ENCODE measurements around the gene GPR37L1. TPM values are rescaled to one million over a fixed set of nuclear protein-coding genes. Genes with fewer than 3 reads are reported as not detected.
"Not testable (repeated sequence)": the region's sequence is repeated elsewhere in the genome, so short reads cannot be mapped to it uniquely, and the experiment has no call there.

GPR37L1 gene
- total and polyA plus RNA-seq, 2 of the 8 experiments (the other 6 are each of a cell fraction or from before 2014, with no cell fraction given) = 0.13 to 0.23 TPM

GRCh38 chr1:202165942-202166843 is 43.5 kb downstream of the GPR37L1 start (continued):
- TF ChIP-seq CTBP2 (IDR thresholded peaks at IDR 0.05; ENCODE audit: borderline replicate concordance, insufficient read depth, insufficient read length, low read length) (no peak), KDM1A (IDR thresholded peaks at IDR 0.05; ENCODE audit: borderline replicate concordance, low read length) (no peak), SAP30 (IDR thresholded peaks at IDR 0.05; ENCODE audit: insufficient read depth, insufficient replicate concordance, low read length) (no peak)

GRCh38 chr1:202167054-202167453 is 44.3 kb downstream of the GPR37L1 start:
- not testable (repeated sequence) for H4K8ac ChIP-seq (ENCODE audit: extremely low read depth, insufficient read depth, low read length); H2BK120ac ChIP-seq (replicated peaks; ENCODE audit: low read depth, low read length); H3K18ac ChIP-seq (ENCODE audit: extremely low read depth, low read length); H4K5ac ChIP-seq (ENCODE audit: insufficient read length, low read depth, low read length); H2BK15ac ChIP-seq (ENCODE audit: low read length); H3K36me3 ChIP-seq (ENCODE audit: control insufficient read depth in 2 of 4, insufficient read depth in 4 of 4, low read length in 3 of 4); DNase-seq (ENCODE audit: low read depth in 1 of 2, low spot score in 2 of 2); H4K20me1 ChIP-seq (replicated peaks in 1 of 2; ENCODE audit: control insufficient read depth in 1 of 2, insufficient read depth in 2 of 2, low read length in 2 of 2); H3K4me2 ChIP-seq (ENCODE audit: insufficient read depth in 1 of 2, low read depth in 2 of 2, low read length in 2 of 2); H3K79me2 ChIP-seq (ENCODE audit: control insufficient read depth in 1 of 2, insufficient read depth in 2 of 2, low read length in 2 of 2); H3K4me3 ChIP-seq (ENCODE audit: extremely low read depth in 1 of 4, insufficient read depth in 2 of 4, low read depth in 3 of 4, low read length in 4 of 4); H3K27ac ChIP-seq (ENCODE audit: low read depth, low read length); H3K9me3 ChIP-seq (ENCODE audit: insufficient read depth in 2 of 2, low read depth in 1 of 2, low read length in 1 of 2); H2BK12ac ChIP-seq (ENCODE audit: low read depth, low read length); H2AK5ac ChIP-seq (ENCODE audit: low read depth, low read length); H3K56ac ChIP-seq (replicated peaks; ENCODE audit: insufficient read length, low read depth, low read length); H3K27me3 ChIP-seq (replicated peaks in 1 of 4; ENCODE audit: control insufficient read depth in 3 of 4, extremely low read depth in 1 of 4, insufficient read depth in 3 of 4, low read length in 3 of 4); H3K23me2 ChIP-seq (ENCODE audit: low read depth, low read length); H2AFZ ChIP-seq (ENCODE audit: low read length); H3K79me1 ChIP-seq (ENCODE audit: low read depth, low read length); H3K14ac ChIP-seq (ENCODE audit: insufficient read length); H3K4ac ChIP-seq (replicated peaks; ENCODE audit: insufficient read length, low read depth, low read length); H2BK5ac ChIP-seq (ENCODE audit: low read depth, low read length); H4K91ac ChIP-seq (replicated peaks; ENCODE audit: insufficient read length, low read length); H2BK20ac ChIP-seq (ENCODE audit: low read length); H3K23ac ChIP-seq (ENCODE audit: insufficient read length); FAIRE-seq; H3K9ac ChIP-seq (replicated peaks in 1 of 4; ENCODE audit: extremely low read depth in 1 of 4, low read depth in 3 of 4, low read length in 3 of 4)
- H3K4me1 ChIP-seq (replicated peaks in 1 of 4; ENCODE audit: control insufficient read depth in 3 of 4, insufficient read depth in 4 of 4, low read length in 3 of 4) = peaks cover 0 to 14% (median 7%) of the 10 kb centered on the region in 4 experiments; a peak in 6 of 7 replicates
- WGBS, 2 experiments (ENCODE audit: extremely low coverage in 1 of 2, insufficient coverage in 1 of 2, insufficient read length in 1 of 2, insufficient replicate concordance in 2 of 2, low coverage in 1 of 2, low lambda C conversion rate in 2 of 2, missing lambda C conversion rate in 1 of 2) = 91% methylated on average over 13 of the region's 13 CpGs; no CpG with 5 or more reads in 1 of the 2 experiments
- ChIA-PET POLR2A (ENCODE audit: partially characterized antibody) (interaction anchor here (1.1 to 2.1 kb wide), 2 partner anchors 10 to 15 kb away, joined by 3 to 5 read pairs; no protein-coding TSS in a partner anchor), CTCF (ENCODE audit: partially characterized antibody) (interaction anchor here (1.0 to 10.1 kb wide), 6 partner anchors 9 to 34 kb away, joined by 3 to 77 read pairs (median 4); no protein-coding TSS in a partner anchor)
